MM.1S (cell line): ENCODE data around the gene AADACL2.

Experiments used
- DNase-seq: peaks from one replicate; pipeline ENCODE4 v3.0.0-alpha.2; 2015
- H2AFZ ChIP-seq: fragments of 300-600 bp; sonication (generic); 2 replicates; pipeline ENCODE4 v1.6.0; 2016; ENCODE audit warnings: antibody characterized with exemption, low read length
- H3F3A ChIP-seq: fragments of 300-600 bp; sonication (generic); 2 replicates; pipeline ENCODE4 v1.6.1; 2016; ENCODE audit warnings: mild to moderate bottlenecking, antibody characterized with exemption, low read length, moderate library complexity, mixed read lengths; ENCODE audit not compliant: insufficient read depth
- H3K27ac ChIP-seq: fragments of 300-600 bp; sonication (generic); 2 replicates; pipeline ENCODE4 v1.5.1; 2016; ENCODE audit warnings: mild to moderate bottlenecking, low read length
- H3K27me3 ChIP-seq: fragments of 300-600 bp; sonication (generic); replicated peaks from 2 replicates; pipeline ENCODE4 v1.6.0; 2016; ENCODE audit warnings: low read length; ENCODE audit not compliant: insufficient read depth
- H3K36me3 ChIP-seq: fragments of 300-600 bp; sonication (generic); replicated peaks from 2 replicates; pipeline ENCODE4 v1.6.1; 2016; ENCODE audit warnings: mild to moderate bottlenecking, low read length, mixed read lengths; ENCODE audit not compliant: insufficient read depth
- H3K4me1 ChIP-seq: fragments of 300-600 bp; sonication (generic); 2 replicates; pipeline ENCODE4 v1.6.1; 2016; ENCODE audit warnings: low read length, mixed read lengths
- H3K4me2 ChIP-seq: fragments of 300-600 bp; sonication (generic); 2 replicates; pipeline ENCODE4 v1.6.0; 2016; ENCODE audit warnings: low read depth, low read length
- H3K4me3 ChIP-seq: fragments of 300-600 bp; sonication (generic); 2 replicates; pipeline ENCODE4 v1.5.1; 2016; ENCODE audit warnings: low read length, mixed read lengths
- H3K79me2 ChIP-seq: fragments of 300-600 bp; sonication (generic); 2 replicates; pipeline ENCODE4 v1.6.1; 2016; ENCODE audit warnings: mixed run types, low read length, mixed read lengths
- H3K9ac ChIP-seq: fragments of 300-600 bp; sonication (generic); 2 replicates; pipeline ENCODE4 v1.6.1; 2016; ENCODE audit warnings: low read length, mixed read lengths
- H3K9me2 ChIP-seq: fragments of 300-600 bp; sonication (generic); replicated peaks from 2 replicates; pipeline ENCODE4 v1.6.1; 2016; ENCODE audit warnings: mild to moderate bottlenecking, low read length, mixed read lengths; ENCODE audit not compliant: insufficient read depth
- H3K9me3 ChIP-seq: fragments of 300-600 bp; sonication (generic); replicated peaks from 2 replicates; pipeline ENCODE4 v1.6.1; 2016; ENCODE audit warnings: mild to moderate bottlenecking, low read length, mixed read lengths; ENCODE audit not compliant: insufficient read depth
- H4K20me1 ChIP-seq: fragments of 300-600 bp; sonication (generic); 2 replicates; pipeline ENCODE4 v1.6.1; 2016; ENCODE audit warnings: mild to moderate bottlenecking, low read length, moderate library complexity, mixed read lengths; ENCODE audit not compliant: insufficient read depth
- CTCF ChIP-seq: fragments of 300-600 bp; sonication (generic); IDR thresholded peaks from 2 replicates; pipeline ENCODE4 v1.5.1; 2016; ENCODE audit warnings: antibody characterized with exemption, low read length, mixed read lengths
- EZH2 ChIP-seq: fragments of 300-600 bp; sonication (generic); optimal IDR thresholded peaks from 2 replicates; pipeline ENCODE3; 2017; ENCODE audit warnings: low read depth, mild to moderate bottlenecking, antibody characterized with exemption, low read length, mixed read lengths
- EZH2phosphoT487 ChIP-seq: fragments of 300-600 bp; sonication (generic); IDR thresholded peaks from 2 replicates; pipeline ENCODE4 v1.6.1; 2018; ENCODE audit warnings: antibody characterized with exemption, low read length

Gene AADACL2

GRCh38 chr3:151795276-151795675 is 61.5 kb downstream of the AADACL2 start:
- no peak overlapping the region for H2AFZ ChIP-seq
- no peaks in the 10 kb centered on the region for H3K79me2 ChIP-seq
- no peaks in the 10 kb centered on the region for H4K20me1 ChIP-seq
- no peak for TF ChIP-seq EZH2phosphoT487
- no peak for TF ChIP-seq CTCF
- no peak for TF ChIP-seq EZH2
- no peak overlapping the region for H3K4me3 ChIP-seq
- no peak overlapping the region for H3K9ac ChIP-seq
- H3K9me3 ChIP-seq: no peaks in the 10 kb centered on the region
- no peaks in the 10 kb centered on the region for H3K36me3 ChIP-seq
- no peak for DNase-seq
- H3K27me3 ChIP-seq: no peaks in the 10 kb centered on the region
- H3K4me1 ChIP-seq: no peaks in the 10 kb centered on the region
- no peak overlapping the region for H3K27ac ChIP-seq
- no peaks in the 10 kb centered on the region for H3K9me2 ChIP-seq
- H3K4me2 ChIP-seq: no peak overlapping the region
- H3F3A ChIP-seq: no peaks in the 10 kb centered on the region

- no peak overlapping the region for H3K27ac ChIP-seq
- no peaks in the 10 kb centered on the region for H3K36me3 ChIP-seq
- TF ChIP-seq EZH2phosphoT487 (no peak), EZH2 (no peak), CTCF (no peak)
- no peaks in the 10 kb centered on the region for H3F3A ChIP-seq
- no peak overlapping the region for H3K4me2 ChIP-seq
- DNase-seq: no peak
- H3K9me2 ChIP-seq: no peaks in the 10 kb centered on the region
- no peaks in the 10 kb centered on the region for H3K79me2 ChIP-seq
- no peaks in the 10 kb centered on the region for H3K27me3 ChIP-seq
- no peak overlapping the region for H2AFZ ChIP-seq
- no peak overlapping the region for H3K4me3 ChIP-seq
- H3K9me3 ChIP-seq: no peaks in the 10 kb centered on the region
- no peak overlapping the region for H3K9ac ChIP-seq
- H4K20me1 ChIP-seq: no peaks in the 10 kb centered on the region
- no peaks in the 10 kb centered on the region for H3K4me1 ChIP-seq
These were observed 62.5 kb downstream of the AADACL2 start for GRCh38 chr3:151796105-151796680.

- Histone ChIP-seq H3K27ac (no peak overlapping the region), H3K4me2 (no peak overlapping the region), H3K9ac (no peak overlapping the region), H3K27me3 (no peaks in the 10 kb centered on the region), H2AFZ (no peak overlapping the region), H3K79me2 (no peaks in the 10 kb centered on the region), H3K4me3 (no peak overlapping the region), H3K4me1 (no peaks in the 10 kb centered on the region), H3F3A (no peaks in the 10 kb centered on the region), H3K9me3 (no peaks in the 10 kb centered on the region), H3K9me2 (no peaks in the 10 kb centered on the region), H3K36me3 (no peaks in the 10 kb centered on the region), H4K20me1 (no peaks in the 10 kb centered on the region)
- no peak for TF ChIP-seq EZH2
- no peak for TF ChIP-seq EZH2phosphoT487
- no peak for TF ChIP-seq CTCF
- DNase-seq: no peak
These were observed 64.7 kb downstream of the AADACL2 start for GRCh38 chr3:151798466-151798865.
